DOHH2 (cell line): Measurements from ENCODE around the gene LSM6.

Experiments used
- H3F3A ChIP-seq: fragments of 200-600 bp; sonication (generic), shearing (Covaris generic); 2 replicates; pipeline ENCODE4 v1.6.0; 2016; ENCODE audit warnings: antibody characterized with exemption, mild to moderate bottlenecking; ENCODE audit not compliant: control insufficient read depth, insufficient read depth
- H3K27ac ChIP-seq: fragments of 200-600 bp; sonication (generic); 2 replicates; pipeline ENCODE4 v1.5.1; 2014; ENCODE audit warnings: low read depth, mild to moderate bottlenecking, low read length, moderate library complexity
- H3K27me3 ChIP-seq: fragments of 200-600 bp; sonication (generic); 2 replicates; pipeline ENCODE4 v1.6.1; 2014; ENCODE audit warnings: mild to moderate bottlenecking, low read length, mixed read lengths; ENCODE audit not compliant: control insufficient read depth
- H3K36me3 ChIP-seq: fragments of 200-600 bp; sonication (generic); 2 replicates; pipeline ENCODE4 v1.6.1; 2014; ENCODE audit warnings: mild to moderate bottlenecking, low read length, moderate library complexity, mixed read lengths; ENCODE audit not compliant: control insufficient read depth
- H3K4me1 ChIP-seq: fragments of 200-600 bp; sonication (generic); 2 replicates; pipeline ENCODE4 v1.6.1; 2014; ENCODE audit warnings: mild to moderate bottlenecking, low read length, mixed read lengths; ENCODE audit not compliant: control insufficient read depth
- H3K4me2 ChIP-seq: fragments of 200-600 bp; sonication (generic); 2 replicates; pipeline ENCODE4 v1.6.0; 2014; ENCODE audit warnings: mild to moderate bottlenecking, low read length, moderate library complexity
- H3K4me3 ChIP-seq: fragments of 200-600 bp; sonication (generic); 2 replicates; pipeline ENCODE4 v1.5.1; 2014; ENCODE audit warnings: mild to moderate bottlenecking, low read length, mixed read lengths
- H3K79me2 ChIP-seq: fragments of 200-600 bp; sonication (generic); 2 replicates; pipeline ENCODE4 v1.6.1; 2014; ENCODE audit warnings: mild to moderate bottlenecking, low read length, mixed read lengths; ENCODE audit not compliant: control insufficient read depth
- H3K9me2 ChIP-seq: fragments of 200-600 bp; sonication (generic); replicated peaks from 2 replicates; pipeline ENCODE4 v1.6.1; 2014; ENCODE audit warnings: mild to moderate bottlenecking, low read length, mixed read lengths; ENCODE audit not compliant: control insufficient read depth
- H3K9me3 ChIP-seq: fragments of 200-600 bp; sonication (generic); 2 replicates; pipeline ENCODE4 v1.6.1; 2014; ENCODE audit warnings: antibody characterized with exemption, low read length, mixed read lengths; ENCODE audit not compliant: control insufficient read depth, insufficient read depth
- H4K20me1 ChIP-seq: fragments of 200-600 bp; sonication (generic); 2 replicates; pipeline ENCODE4 v1.6.0; 2014; ENCODE audit warnings: low read depth, mild to moderate bottlenecking, antibody characterized with exemption, low read length, moderate library complexity; ENCODE audit not compliant: control insufficient read depth, insufficient read depth
- EZH2phosphoT487 ChIP-seq: fragments of 200-600 bp; sonication (generic); IDR thresholded peaks from 2 replicates; pipeline ENCODE4 v1.6.1; 2017; ENCODE audit warnings: borderline replicate concordance, mild to moderate bottlenecking, antibody characterized with exemption, low read length, moderate library complexity, mixed read lengths
- TF ChIP-seq, protein P1 (sequence below): fragments of 200-600 bp; sonication (generic); IDR thresholded peaks from one replicate; pipeline ENCODE4 v1.5.1; 2014; ENCODE audit warnings: antibody characterized with exemption, mild to moderate bottlenecking, low read depth, low read length; ENCODE audit not compliant: poor library complexity, severe bottlenecking

Gene LSM6

GRCh38 chr4:146191766-146192458, 16.4 kb downstream of the LSM6 start:
- peaks cover 25% of the 10 kb centered on the region for H3K36me3 ChIP-seq
- H3K27ac ChIP-seq, result no peak overlapping the region
- no peak for TF ChIP-seq EZH2phosphoT487
- TF ChIP-seq, protein P1, sequence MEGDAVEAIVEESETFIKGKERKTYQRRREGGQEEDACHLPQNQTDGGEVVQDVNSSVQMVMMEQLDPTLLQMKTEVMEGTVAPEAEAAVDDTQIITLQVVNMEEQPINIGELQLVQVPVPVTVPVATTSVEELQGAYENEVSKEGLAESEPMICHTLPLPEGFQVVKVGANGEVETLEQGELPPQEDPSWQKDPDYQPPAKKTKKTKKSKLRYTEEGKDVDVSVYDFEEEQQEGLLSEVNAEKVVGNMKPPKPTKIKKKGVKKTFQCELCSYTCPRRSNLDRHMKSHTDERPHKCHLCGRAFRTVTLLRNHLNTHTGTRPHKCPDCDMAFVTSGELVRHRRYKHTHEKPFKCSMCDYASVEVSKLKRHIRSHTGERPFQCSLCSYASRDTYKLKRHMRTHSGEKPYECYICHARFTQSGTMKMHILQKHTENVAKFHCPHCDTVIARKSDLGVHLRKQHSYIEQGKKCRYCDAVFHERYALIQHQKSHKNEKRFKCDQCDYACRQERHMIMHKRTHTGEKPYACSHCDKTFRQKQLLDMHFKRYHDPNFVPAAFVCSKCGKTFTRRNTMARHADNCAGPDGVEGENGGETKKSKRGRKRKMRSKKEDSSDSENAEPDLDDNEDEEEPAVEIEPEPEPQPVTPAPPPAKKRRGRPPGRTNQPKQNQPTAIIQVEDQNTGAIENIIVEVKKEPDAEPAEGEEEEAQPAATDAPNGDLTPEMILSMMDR, result no peak
- H3K9me3 ChIP-seq, result no peaks in the 10 kb centered on the region
- H3K4me3 ChIP-seq, result no peak overlapping the region
- H3F3A ChIP-seq, result no peaks in the 10 kb centered on the region
- no peaks in the 10 kb centered on the region for H3K4me1 ChIP-seq
- H3K27me3 ChIP-seq, result no peaks in the 10 kb centered on the region
- no peaks in the 10 kb centered on the region for H3K9me2 ChIP-seq
- no peaks in the 10 kb centered on the region for H3K79me2 ChIP-seq
- no peaks in the 10 kb centered on the region for H4K20me1 ChIP-seq
- no peak overlapping the region for H3K4me2 ChIP-seq

DNA sequence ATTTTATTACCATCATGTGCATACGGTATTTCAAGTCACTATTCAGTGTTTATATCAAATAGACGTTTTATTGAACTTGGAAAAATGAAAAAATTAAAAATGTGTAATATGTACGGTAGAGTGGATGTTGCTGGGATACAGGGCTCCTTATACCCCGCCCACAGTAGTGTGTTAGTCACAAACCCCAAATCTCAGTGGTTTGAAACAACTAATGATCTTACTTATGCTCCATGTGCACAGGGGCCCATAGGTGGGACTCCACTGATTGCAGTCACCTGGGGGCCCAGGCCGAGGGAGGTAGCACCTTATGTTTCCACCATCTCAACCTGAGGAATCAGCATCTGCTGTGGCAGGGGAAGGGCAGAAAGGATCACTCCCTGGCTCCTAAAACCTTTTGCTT, 18.1 kb downstream of the LSM6 start:
- Histone ChIP-seq H3K27me3 (no peaks in the 10 kb centered on the region), H4K20me1 (no peaks in the 10 kb centered on the region), H3K9me3 (no peaks in the 10 kb centered on the region), H3K4me3 (no peak overlapping the region), H3K36me3 (peaks cover 11% of the 10 kb centered on the region), H3K4me1 (no peaks in the 10 kb centered on the region), H3K79me2 (no peaks in the 10 kb centered on the region), H3K4me2 (no peak overlapping the region), H3K27ac (no peak overlapping the region), H3F3A (no peaks in the 10 kb centered on the region), H3K9me2 (no peaks in the 10 kb centered on the region)
- TF ChIP-seq, protein P1, result no peak
- no peak for TF ChIP-seq EZH2phosphoT487

DNA sequence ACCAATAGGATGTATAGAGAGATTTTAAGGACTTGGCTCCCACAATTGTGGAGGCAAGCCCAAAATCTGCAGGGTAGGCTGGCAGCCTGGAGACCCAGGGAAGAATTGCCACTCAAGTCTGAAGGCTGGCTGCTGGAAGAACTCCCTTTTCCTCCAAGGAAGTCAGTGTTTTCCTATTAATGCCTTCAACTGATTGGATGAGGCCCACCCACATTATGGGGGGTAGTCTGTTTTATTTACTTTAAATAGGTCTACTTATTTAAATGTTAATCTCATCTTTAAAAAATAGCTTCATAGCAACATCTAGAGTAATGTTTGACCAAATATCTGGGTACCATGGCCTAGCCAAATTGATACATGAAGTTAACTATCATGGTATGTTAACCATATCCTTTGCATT, 18.7 kb downstream of the LSM6 start:
- Histone ChIP-seq H3K9me2 (no peaks in the 10 kb centered on the region), H3K4me3 (no peak overlapping the region), H3K4me1 (no peaks in the 10 kb centered on the region), H3K79me2 (no peaks in the 10 kb centered on the region), H3F3A (no peaks in the 10 kb centered on the region), H4K20me1 (no peaks in the 10 kb centered on the region), H3K9me3 (no peaks in the 10 kb centered on the region), H3K36me3 (peaks cover 10% of the 10 kb centered on the region), H3K27me3 (no peaks in the 10 kb centered on the region), H3K4me2 (no peak overlapping the region), H3K27ac (no peak overlapping the region)
- TF ChIP-seq, protein P1, result no peak
- no peak for TF ChIP-seq EZH2phosphoT487
